ENCODE results near the gene PHAF1. TPM values are rescaled to one million over a fixed set of nuclear protein-coding genes. Genes with fewer than 3 reads are reported as not detected.
A peak's percentile ranks its signal among the peaks of the same experiment; 100 is the strongest.

Gene PHAF1
- total RNA-seq, 2 experiments from 2014 or later: 12.7 to 14.0 TPM

DNA sequence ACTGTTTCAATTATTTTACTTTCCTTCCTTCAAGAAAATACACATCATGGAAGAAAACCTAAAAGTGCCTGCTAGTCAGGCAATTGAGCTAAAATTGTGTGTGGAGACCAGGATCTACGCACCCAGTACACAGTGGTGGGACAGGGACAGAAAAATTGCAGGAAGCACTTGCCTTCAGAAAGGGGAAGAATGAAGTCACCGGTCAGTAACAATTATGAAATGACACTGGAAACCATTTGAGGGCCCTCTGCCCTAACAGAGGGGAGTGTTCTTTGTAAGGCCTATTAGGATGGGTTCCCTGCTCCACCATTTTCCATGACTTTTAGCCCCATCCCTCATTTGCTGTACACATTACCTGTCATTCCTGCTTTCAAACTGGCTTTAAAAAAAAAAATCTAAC, 4.5 kb upstream of the PHAF1 start:
- CTCF ChIA-PET: interaction anchor here (1.1 to 1.4 kb wide), 2 partner anchors 68 to 87 kb away, joined by 3 to 5 read pairs; no protein-coding TSS in a partner anchor
- H3K36me3 Mint-ChIP-seq (ENCODE audit: low read depth): peaks cover 2% of the 10 kb centered on the region
- intact Hi-C loops (cut with DNase I, micrococcal nuclease): loop anchor here in 1 of 2 experiments (5.0 kb wide), 1 partner anchor 52 kb away; the partner anchor contains the start of genes FBXL8 and TRADD
- ATAC-seq: no peak
- no peak overlapping the region for H3K27ac Mint-ChIP-seq
- no peaks in the 10 kb centered on the region for H3K9me3 Mint-ChIP-seq (ENCODE audit: low read depth)
- H3K27me3 Mint-ChIP-seq: no peaks in the 10 kb centered on the region
- peaks cover 7% of the 10 kb centered on the region for H3K4me1 Mint-ChIP-seq
- H3K4me3 Mint-ChIP-seq: no peak overlapping the region
- no peak for DNase-seq
- POLR2A ChIA-PET: no interaction called here

DNA sequence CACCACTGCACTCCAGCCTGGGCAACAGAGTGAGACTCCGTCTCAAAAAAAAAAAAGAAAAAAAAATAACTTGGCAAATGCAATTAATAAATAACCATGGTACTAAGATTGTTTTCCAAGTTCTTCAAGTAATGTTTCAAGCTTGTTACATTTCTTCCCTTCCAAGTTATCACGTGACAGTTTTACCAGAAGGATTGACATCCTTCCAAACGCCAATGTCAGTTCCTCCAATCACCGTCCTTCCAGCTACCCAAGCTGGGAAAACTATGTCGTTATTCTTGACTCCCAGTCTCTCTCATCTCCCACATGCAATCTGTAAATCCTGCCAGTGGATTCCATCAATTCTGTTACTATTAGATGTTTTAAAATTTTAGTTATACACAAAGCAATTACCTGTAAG, 3.9 kb upstream of the PHAF1 start:
- Mint-ChIP-seq H3K4me3 (no peak overlapping the region), H3K27me3 (no peaks in the 10 kb centered on the region), H3K9me3 (ENCODE audit: low read depth) (no peaks in the 10 kb centered on the region), H3K4me1 (peaks cover 13% of the 10 kb centered on the region), H3K27ac (no peak overlapping the region), H3K36me3 (ENCODE audit: low read depth) (peaks cover 2% of the 10 kb centered on the region)
- ChIA-PET CTCF (interaction anchor here (0.7 to 1.6 kb wide), 5 partner anchors 49 to 129 kb away, joined by 3 to 5 read pairs (median 3); partner anchors contain the start of gene TRADD), POLR2A (interaction anchor here (0.6 kb wide), 1 partner anchor 100 kb away, joined by 5 read pairs; no protein-coding TSS in a partner anchor)
- ATAC-seq (no peak), DNase-seq (no peak)
- intact Hi-C loops (cut with DNase I, micrococcal nuclease): loop anchor here in 1 of 2 experiments (5.0 kb wide), 1 partner anchor 51 kb away; the partner anchor contains the start of genes FBXL8 and TRADD

DNA sequence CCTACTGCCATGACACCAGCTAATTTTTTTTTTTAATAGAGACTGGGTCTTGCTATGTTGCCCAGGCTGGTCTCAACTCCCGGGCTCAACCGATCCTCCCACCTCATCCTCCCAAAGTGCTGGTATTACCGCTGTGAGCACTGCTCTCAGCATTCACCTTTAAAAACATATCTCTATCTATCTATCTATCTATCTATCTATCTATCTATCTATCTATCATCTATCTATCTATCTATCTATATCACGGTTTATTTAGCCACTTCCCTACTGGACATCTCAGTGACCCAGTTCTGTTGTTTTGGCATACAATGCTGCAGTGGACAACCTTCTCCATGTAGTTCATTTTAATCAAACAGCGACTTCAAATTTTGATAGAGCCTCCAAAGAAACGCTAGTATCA, 1.3 kb upstream of the PHAF1 start:
- peaks cover 7% of the 10 kb centered on the region for H3K36me3 Mint-ChIP-seq (ENCODE audit: low read depth)
- H3K4me1 Mint-ChIP-seq: peaks cover 21% of the 10 kb centered on the region
- no peak overlapping the region for H3K27ac Mint-ChIP-seq
- POLR2A ChIA-PET: no interaction called here
- CTCF ChIA-PET: interaction anchor here (0.5 to 0.9 kb wide), 3 partner anchors 9 to 147 kb away, joined by 3 to 4 read pairs (median 3); partner anchors contain the start of gene CES3
- H3K27me3 Mint-ChIP-seq: no peaks in the 10 kb centered on the region
- no peak for ATAC-seq
- H3K9me3 Mint-ChIP-seq (ENCODE audit: low read depth): no peaks in the 10 kb centered on the region
- no peak overlapping the region for H3K4me3 Mint-ChIP-seq
- intact Hi-C loops (cut with DNase I, micrococcal nuclease): loop anchor here (2.0 to 5.0 kb wide), 4 partner anchors 49 to 202 kb away; partner anchors contain the start of genes FBXL8 (in 1 of the 2) and TRADD (in 1 of the 2)
- DNase-seq: no peak

DNA sequence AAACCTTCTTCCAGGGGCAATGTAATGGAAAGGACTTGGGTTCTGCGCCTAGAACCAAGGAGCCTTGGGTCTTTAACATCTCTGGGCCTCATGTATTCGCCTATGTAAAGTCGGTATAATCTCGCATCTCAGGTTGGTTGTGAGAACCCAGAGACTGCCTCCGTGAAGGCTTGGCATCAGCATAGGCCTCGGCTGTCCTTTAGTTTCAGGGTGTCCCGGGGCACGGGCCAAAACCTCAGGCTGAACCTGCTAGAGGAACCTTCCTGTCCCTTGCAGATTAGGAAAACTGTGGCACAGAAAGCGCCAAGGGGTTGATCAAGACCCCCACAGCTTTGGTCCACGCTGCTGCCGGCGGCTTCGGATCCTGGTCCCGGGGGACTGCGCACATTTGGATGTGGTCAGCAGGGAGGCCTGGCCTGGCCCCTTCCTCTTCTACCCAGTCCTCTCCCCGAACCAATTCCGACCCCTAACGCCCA, 772 bp upstream of the PHAF1 start:
- ChIA-PET CTCF (interaction anchor here (1.2 kb wide), 1 partner anchor 60 kb away, joined by 3 read pairs; no protein-coding TSS in a partner anchor), POLR2A (no interaction called here)
- H3K4me3 Mint-ChIP-seq: peak overlapping the region; percentile 94
- peaks cover 21% of the 10 kb centered on the region for H3K4me1 Mint-ChIP-seq
- peak overlapping the region; percentile 85 for H3K27ac Mint-ChIP-seq
- H3K36me3 Mint-ChIP-seq (ENCODE audit: low read depth): peaks cover 7% of the 10 kb centered on the region
- H3K9me3 Mint-ChIP-seq (ENCODE audit: low read depth): no peaks in the 10 kb centered on the region
- ATAC-seq (no peak), DNase-seq (no peak)
- intact Hi-C loops (cut with DNase I, micrococcal nuclease): loop anchor here (1.0 to 5.0 kb wide), 8 partner anchors 48 to 202 kb away; partner anchors contain the start of genes CBFB (in 1 of the 2), FBXL8 (in 1 of the 2), MATCAP1 (in 1 of the 2) and TMEM208 (in 1 of the 2)
- H3K27me3 Mint-ChIP-seq: no peaks in the 10 kb centered on the region

DNA sequence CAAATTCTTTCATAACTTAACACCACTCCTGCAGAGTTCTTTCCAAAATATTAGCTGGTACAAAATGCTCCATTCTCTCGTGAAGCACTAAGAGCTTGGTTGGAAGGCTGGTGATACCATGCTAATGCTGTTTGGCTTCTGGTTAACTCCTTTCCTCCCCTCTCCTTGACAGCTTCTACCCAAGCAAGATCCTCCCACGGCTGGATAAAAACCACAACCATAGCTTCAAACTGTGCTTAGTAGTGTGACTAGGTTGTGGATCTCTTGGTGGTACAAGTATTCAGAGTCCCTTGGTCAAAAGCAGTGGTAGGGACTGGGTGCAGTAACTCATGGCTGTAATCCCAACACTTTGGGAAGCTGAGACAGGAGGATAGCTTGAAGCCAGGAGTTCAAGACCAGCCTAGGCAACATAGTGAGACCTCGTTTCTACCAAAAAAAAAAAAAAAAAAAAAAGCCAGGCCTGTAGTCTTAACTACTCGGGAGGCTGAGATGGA, 2.3 kb downstream of the PHAF1 start:
- Mint-ChIP-seq H3K27me3 (no peaks in the 10 kb centered on the region), H3K27ac (no peak overlapping the region), H3K9me3 (ENCODE audit: low read depth) (no peaks in the 10 kb centered on the region), H3K36me3 (ENCODE audit: low read depth) (peaks cover 7% of the 10 kb centered on the region), H3K4me1 (peaks cover 32% of the 10 kb centered on the region), H3K4me3 (no peak overlapping the region)
- DNase-seq (no peak), ATAC-seq (no peak)
- ChIA-PET CTCF (interaction anchor here (0.7 to 2.0 kb wide), 6 partner anchors 9 to 217 kb away, joined by 3 to 5 read pairs (median 3); partner anchors contain the start of gene B3GNT9), POLR2A (interaction anchor here (0.5 kb wide), 1 partner anchor 133 kb away, joined by 4 read pairs; no protein-coding TSS in a partner anchor)
- intact Hi-C loops (cut with DNase I, micrococcal nuclease): no loop called here

DNA sequence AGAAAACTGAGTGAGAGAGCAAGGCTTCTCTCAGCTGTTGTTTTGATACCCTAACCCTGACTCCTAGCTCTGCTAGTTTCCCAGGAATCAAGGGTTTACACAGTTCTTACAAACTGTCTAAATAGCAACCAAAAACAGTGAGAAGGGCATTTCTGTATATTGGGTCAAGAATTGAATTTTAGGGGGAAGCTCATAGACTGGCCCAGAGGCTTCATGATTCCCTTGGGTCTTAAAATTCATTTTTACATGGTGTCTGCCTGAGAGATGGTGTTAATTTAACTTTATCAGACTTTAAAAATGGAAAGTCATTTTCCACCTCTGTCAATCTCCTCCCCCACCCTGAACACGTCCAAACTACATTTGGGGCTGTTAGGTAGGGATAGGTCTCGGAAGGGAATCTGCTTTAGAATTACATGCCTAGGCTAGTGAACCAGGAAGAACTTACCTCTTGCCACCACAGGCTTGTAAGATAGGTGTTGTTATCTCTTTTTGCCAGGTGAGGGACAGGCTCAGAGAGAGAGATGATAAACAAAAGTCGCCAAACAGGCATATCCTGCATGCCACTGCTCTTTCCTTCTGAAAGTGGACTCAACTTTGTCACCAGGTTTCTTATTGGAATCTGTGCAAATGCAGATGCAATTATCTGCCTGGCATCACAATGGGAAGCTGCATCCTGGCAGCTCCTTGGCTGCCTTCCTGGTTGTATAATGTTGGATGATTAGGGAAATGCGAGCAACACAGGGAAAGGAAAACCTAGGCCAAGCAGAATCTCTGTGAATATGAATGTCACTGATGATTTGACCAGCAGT, 3.1 kb downstream of the PHAF1 start:
- Mint-ChIP-seq H3K4me3 (no peak overlapping the region), H3K36me3 (ENCODE audit: low read depth) (peaks cover 7% of the 10 kb centered on the region), H3K9me3 (ENCODE audit: low read depth) (no peaks in the 10 kb centered on the region), H3K4me1 (peaks cover 32% of the 10 kb centered on the region), H3K27me3 (no peaks in the 10 kb centered on the region), H3K27ac (no peak overlapping the region)
- intact Hi-C loops (cut with DNase I, micrococcal nuclease): no loop called here
- ChIA-PET POLR2A (no interaction called here), CTCF (interaction anchor here (0.6 to 2.0 kb wide), 7 partner anchors 10 to 217 kb away, joined by 3 to 6 read pairs (median 4); no protein-coding TSS in a partner anchor)
- no peak for ATAC-seq
- DNase-seq: no peak

DNA sequence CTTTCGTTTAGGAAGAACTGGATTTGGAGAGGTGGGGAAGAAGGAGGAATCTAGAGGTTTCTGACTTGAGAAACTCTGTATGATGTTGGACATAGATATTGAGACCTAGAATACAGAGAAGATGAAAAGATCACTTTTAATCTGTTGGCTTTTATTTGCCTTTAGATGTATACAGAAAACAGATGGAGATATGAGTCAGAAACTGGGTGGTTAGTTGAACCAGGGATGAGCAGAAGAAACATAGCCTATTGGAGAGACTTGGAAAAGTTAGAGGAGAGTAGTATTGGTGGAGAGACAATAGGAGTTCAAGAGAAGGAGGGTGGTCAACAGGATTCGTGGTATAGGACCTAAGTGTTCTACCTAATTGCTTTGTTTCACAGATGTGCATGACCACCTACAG, 5.1 kb downstream of the PHAF1 start:
- intact Hi-C loops (cut with DNase I, micrococcal nuclease): no loop called here

DNA sequence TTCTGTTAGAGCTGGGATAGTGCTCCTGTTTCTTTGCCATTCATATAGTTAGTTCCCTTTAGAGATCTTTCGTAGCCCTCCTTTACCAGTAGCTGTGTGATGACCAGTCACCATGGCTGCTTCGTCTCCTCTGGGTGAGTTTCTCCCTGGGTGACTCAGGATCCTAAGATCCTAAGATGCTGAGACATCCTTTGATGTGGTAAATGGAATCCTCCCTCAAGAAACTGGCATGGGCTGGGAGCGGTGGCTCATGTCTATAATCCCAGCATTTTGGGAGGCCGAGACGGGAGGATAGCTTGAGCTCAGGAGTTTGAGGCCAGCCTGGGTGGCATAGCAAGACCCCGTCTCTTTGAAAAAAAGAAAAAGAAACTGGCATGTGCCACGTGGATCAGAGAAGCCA, 5.9 kb downstream of the PHAF1 start:
- H3K27ac Mint-ChIP-seq: no peak overlapping the region
- peaks cover 17% of the 10 kb centered on the region for H3K36me3 Mint-ChIP-seq (ENCODE audit: low read depth)
- ATAC-seq (no peak), DNase-seq (no peak)
- intact Hi-C loops (cut with DNase I, micrococcal nuclease): no loop called here
- ChIA-PET CTCF (interaction anchor here (1.0 to 2.0 kb wide), 7 partner anchors 13 to 350 kb away, joined by 3 to 10 read pairs (median 5); no protein-coding TSS in a partner anchor), POLR2A (interaction anchor here (0.6 kb wide), 1 partner anchor 9 kb away, joined by 3 read pairs; no protein-coding TSS in a partner anchor)
- no peak overlapping the region for H3K4me3 Mint-ChIP-seq
- H3K27me3 Mint-ChIP-seq: no peaks in the 10 kb centered on the region
- H3K4me1 Mint-ChIP-seq: peaks cover 27% of the 10 kb centered on the region
- H3K9me3 Mint-ChIP-seq (ENCODE audit: low read depth): no peaks in the 10 kb centered on the region

More for the DNA sequence above, 5.1 kb downstream of the PHAF1 start:
- DNase-seq: no peak
- H3K9me3 Mint-ChIP-seq (ENCODE audit: low read depth): no peaks in the 10 kb centered on the region
- no peak overlapping the region for H3K4me3 Mint-ChIP-seq
- no peak for ATAC-seq
- CTCF ChIA-PET: interaction anchor here (1.3 to 1.4 kb wide), 2 partner anchors 12 to 14 kb away, joined by 4 to 10 read pairs; no protein-coding TSS in a partner anchor
- H3K27ac Mint-ChIP-seq: no peak overlapping the region
- H3K36me3 Mint-ChIP-seq (ENCODE audit: low read depth): peaks cover 13% of the 10 kb centered on the region
- H3K27me3 Mint-ChIP-seq: no peaks in the 10 kb centered on the region
- POLR2A ChIA-PET: no interaction called here
- H3K4me1 Mint-ChIP-seq: peaks cover 30% of the 10 kb centered on the region

DNA sequence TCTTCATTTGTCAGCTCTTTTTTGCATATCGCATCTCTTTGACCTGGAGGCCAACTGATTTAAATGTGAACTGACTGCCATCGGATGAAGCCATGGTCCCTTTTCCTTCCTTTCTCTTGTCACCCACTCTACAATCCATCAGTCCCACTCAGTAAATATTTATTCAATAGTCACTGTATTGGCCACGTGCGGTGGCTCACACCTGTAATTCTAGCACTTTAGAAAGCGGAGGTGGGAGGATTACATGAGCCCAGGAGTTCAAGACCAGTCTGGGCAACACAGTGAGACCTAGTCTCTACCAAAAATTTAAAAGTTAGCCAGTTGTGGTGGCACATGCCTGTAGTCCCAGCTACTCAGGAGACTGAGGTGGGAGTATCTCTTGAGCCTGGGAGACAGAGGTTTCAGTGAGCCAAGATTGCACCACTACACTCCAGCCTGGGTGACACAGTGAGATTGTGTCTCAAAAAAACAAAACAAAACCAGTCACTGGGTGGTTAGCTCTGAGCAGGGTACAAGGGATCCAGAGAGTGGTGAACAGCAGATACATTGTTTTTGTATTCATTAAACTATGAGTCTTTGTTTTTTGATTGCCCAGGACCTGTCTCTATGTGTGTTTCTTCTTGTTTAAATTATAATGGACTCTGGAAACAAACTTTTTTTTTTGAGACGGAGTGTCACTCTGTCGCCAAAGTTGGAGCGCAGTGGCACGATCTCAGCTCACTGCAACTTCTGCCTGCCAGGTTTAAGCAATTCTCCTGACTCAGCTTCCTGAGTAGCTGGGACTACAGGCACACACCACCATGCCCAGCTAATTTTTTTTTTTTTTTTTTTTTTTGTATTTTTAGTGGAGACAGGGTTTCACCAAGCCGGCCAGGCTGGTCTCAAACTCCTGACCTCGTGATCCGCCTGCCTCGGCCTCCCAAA, 6.9 kb downstream of the PHAF1 start:
- H3K4me3 Mint-ChIP-seq: no peak overlapping the region
- intact Hi-C loops (cut with DNase I, micrococcal nuclease): no loop called here
- H3K27ac Mint-ChIP-seq: peak overlapping the region; percentile 4
- ATAC-seq (no peak), DNase-seq (no peak)
- POLR2A ChIA-PET: no interaction called here
- no peaks in the 10 kb centered on the region for H3K9me3 Mint-ChIP-seq (ENCODE audit: low read depth)
- peaks cover 20% of the 10 kb centered on the region for H3K36me3 Mint-ChIP-seq (ENCODE audit: low read depth)
- peaks cover 17% of the 10 kb centered on the region for H3K4me1 Mint-ChIP-seq
- no peaks in the 10 kb centered on the region for H3K27me3 Mint-ChIP-seq
- CTCF ChIA-PET: interaction anchor here (0.6 to 2.0 kb wide), 9 partner anchors 16 to 349 kb away, joined by 3 to 10 read pairs (median 4); no protein-coding TSS in a partner anchor

DNA sequence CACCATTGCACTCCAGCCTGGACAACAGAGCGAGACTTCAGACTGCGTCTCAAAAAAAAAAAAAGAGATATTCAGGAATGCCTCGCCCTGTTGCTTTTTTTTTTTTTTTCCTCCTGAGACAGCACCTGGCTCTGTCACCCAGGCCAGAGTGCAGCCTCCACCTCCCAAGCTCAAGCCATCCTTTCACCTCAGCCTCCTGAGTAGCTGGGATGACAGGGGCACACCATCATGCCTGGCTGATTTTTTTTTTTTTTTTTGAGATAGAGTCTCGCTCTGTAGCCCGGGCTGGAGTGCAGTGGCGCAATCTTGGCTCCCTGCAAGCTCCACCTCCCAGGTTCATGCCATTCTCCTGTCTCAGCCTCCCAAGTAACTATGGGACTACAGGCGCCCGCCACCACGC, 8.0 kb downstream of the PHAF1 start:
- Mint-ChIP-seq H3K4me1 (peaks cover 11% of the 10 kb centered on the region), H3K27me3 (no peaks in the 10 kb centered on the region), H3K9me3 (ENCODE audit: low read depth) (no peaks in the 10 kb centered on the region), H3K27ac (no peak overlapping the region), H3K36me3 (ENCODE audit: low read depth) (peaks cover 19% of the 10 kb centered on the region), H3K4me3 (no peak overlapping the region)
- no peak for DNase-seq
- POLR2A ChIA-PET: no interaction called here
- ATAC-seq: no peak
- CTCF ChIA-PET: no interaction called here
- intact Hi-C loops (cut with DNase I, micrococcal nuclease): no loop called here

Data from activated CD4-positive, alpha-beta T cell treated with anti-CD3 and anti-CD28 coated beads for 36 hours (primary cell).